Gastrocnemius medialis (tissue), 4 donors: ENCODE measurements around the gene PDZD4. TPM values are rescaled to one million over a fixed set of nuclear protein-coding genes. Genes with fewer than 3 reads are reported as not detected.

Experiments
- ATAC-seq, 2 donors: fragments of 150-250 bp; one replicate each; pipeline ENCODE4 v1.9.1; 2016
- DNase-seq, 2 donors: peaks; one replicate each; pipeline ENCODE4 v3.0.0-alpha.2; 2019
- H3K27ac ChIP-seq, 4 donors: fragments of 200-600 bp; sonication (generic); 1 replicate in 1 of 4; 2 replicates in 3 of 4; pipeline ENCODE4 v1.5.1; 2016 to 2018; ENCODE audit warnings: mild to moderate bottlenecking in 2 of 4, moderate library complexity in 1 of 4
- H3K27me3 ChIP-seq, 3 donors: fragments of 200-600 bp; sonication (generic) in 2 of 3; 1 replicate in 1 of 3; 2 replicates in 2 of 3; pipeline versions ENCODE4 v1.5.1 to v1.6.0; 2016 to 2019; ENCODE audit warnings: mild to moderate bottlenecking in 1 of 3, moderate library complexity in 1 of 3
- H3K36me3 ChIP-seq, 2 donors: fragments of 200-600 bp; sonication (generic) in 1 of 2; one replicate each; pipeline ENCODE4 v1.5.1; 2017 to 2018
- H3K4me1 ChIP-seq, 2 donors: fragments of 200-600 bp; sonication (generic) in 1 of 2; one replicate each; pipeline ENCODE4 v1.5.1; 2016 to 2017; ENCODE audit warnings: mild to moderate bottlenecking in 2 of 2
- H3K4me3 ChIP-seq, 4 donors: fragments of 200-600 bp; sonication (generic) in 3 of 4; 1 replicate in 1 of 4; 2 replicates in 3 of 4; pipeline ENCODE4 v1.5.1; 2016 to 2019; ENCODE audit warnings: mild to moderate bottlenecking in 2 of 4
- H3K9me3 ChIP-seq, 3 donors: fragments of 200-600 bp; sonication (generic) in 2 of 3; 1 replicate in 1 of 3; 2 replicates in 2 of 3; pipeline ENCODE4 v1.5.1; 2016 to 2019
- POLR2A ChIP-seq, 2 donors: fragments of 450-650 bp; IDR thresholded peaks; one replicate each; pipeline ENCODE4 v1.6.1; 2017; ENCODE audit warnings: antibody characterized with exemption in 2 of 2, mild to moderate bottlenecking in 2 of 2, moderate library complexity in 2 of 2
- in situ Hi-C, 4 donors: fragments of 200-750 bp; cut with MboI; loops; one replicate each; pipeline versions ENCODE4 v1.15.0 to v1.8.0; 2017; ENCODE audit warnings: low sequenced_read_pairs in 4 of 4
- intact Hi-C: fragments of 100-400 bp; cut with DNase I; formaldehyde crosslinking; loops from one replicate; pipeline ENCODE4 v1.15.1; 2023; ENCODE audit warnings: low total_unique reads
- total RNA-seq, 4 donors: library from RNA; depleted of rRNA; stranded (reverse); fragments of >200 nt; gene quantifications; one replicate each; pipeline versions ENCODE4 v1.1.0 to v1.2.3, GENCODE V29; 2016
- TF ChIP-seq, protein P1 (sequence below), 5 experiments: fragments of 450-650 bp in 3 of 5; fragments of 200-600 bp in 2 of 5; sonication (generic) in 2 of 5; IDR thresholded peaks in 4 of 5; conservative IDR thresholded peaks in 1 of 5; 1 replicate in 4 of 5; 2 replicates in 1 of 5; pipeline ENCODE4 v1.5.1; 2016 to 2019; ENCODE audit warnings: antibody characterized with exemption in 5 of 5, mild to moderate bottlenecking in 3 of 5, moderate library complexity in 3 of 5

Gene PDZD4
- total RNA-seq, 4 donors from 2014 or later = 0.59 to 2.2 (median 1.4) TPM

DNA sequence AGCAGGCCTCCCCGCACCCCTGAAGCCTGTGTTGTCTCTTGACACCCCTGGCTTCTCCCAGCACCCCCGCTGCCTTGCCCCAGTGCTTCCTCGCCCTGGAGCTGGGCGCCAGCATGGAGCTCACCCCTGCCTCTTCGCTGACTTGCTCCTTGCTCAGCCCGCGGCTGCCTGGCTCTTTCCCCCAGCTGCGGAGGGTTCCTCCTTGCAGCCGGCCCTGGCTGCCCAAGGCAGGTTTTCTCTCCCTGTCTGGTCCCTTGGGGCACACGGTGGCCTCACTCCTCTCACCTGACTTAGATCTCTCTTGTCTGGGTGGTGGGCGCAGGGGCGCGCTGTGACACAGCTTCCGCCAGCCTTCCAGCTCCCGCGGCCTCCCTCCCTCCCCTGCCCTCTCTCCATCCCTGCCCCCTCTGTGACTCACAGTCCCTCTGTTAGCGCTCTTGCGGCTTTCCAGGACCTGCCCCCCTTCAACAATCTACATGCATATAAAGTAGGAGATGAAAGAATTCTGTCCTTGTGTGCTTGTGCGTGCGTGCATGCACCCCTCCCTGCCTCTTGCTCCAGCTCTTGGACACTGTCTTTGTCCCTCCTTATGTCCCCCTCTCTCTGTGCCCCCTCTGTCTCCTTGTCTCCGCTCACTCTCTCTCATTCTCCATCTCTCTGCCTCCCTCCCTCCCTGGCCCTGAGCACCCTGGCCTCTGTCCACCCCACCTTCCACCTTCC, 64.1 kb downstream of the PDZD4 start:
- TF ChIP-seq, protein P1, sequence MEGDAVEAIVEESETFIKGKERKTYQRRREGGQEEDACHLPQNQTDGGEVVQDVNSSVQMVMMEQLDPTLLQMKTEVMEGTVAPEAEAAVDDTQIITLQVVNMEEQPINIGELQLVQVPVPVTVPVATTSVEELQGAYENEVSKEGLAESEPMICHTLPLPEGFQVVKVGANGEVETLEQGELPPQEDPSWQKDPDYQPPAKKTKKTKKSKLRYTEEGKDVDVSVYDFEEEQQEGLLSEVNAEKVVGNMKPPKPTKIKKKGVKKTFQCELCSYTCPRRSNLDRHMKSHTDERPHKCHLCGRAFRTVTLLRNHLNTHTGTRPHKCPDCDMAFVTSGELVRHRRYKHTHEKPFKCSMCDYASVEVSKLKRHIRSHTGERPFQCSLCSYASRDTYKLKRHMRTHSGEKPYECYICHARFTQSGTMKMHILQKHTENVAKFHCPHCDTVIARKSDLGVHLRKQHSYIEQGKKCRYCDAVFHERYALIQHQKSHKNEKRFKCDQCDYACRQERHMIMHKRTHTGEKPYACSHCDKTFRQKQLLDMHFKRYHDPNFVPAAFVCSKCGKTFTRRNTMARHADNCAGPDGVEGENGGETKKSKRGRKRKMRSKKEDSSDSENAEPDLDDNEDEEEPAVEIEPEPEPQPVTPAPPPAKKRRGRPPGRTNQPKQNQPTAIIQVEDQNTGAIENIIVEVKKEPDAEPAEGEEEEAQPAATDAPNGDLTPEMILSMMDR (IDR thresholded peaks at IDR 0.05 in 4 of 5, conservative IDR thresholded peaks at IDR 0.05 in 1 of 5) = no peak
- TF ChIP-seq POLR2A (IDR thresholded peaks at IDR 0.05) = no peak
- in situ Hi-C loops = no loop called here

DNA sequence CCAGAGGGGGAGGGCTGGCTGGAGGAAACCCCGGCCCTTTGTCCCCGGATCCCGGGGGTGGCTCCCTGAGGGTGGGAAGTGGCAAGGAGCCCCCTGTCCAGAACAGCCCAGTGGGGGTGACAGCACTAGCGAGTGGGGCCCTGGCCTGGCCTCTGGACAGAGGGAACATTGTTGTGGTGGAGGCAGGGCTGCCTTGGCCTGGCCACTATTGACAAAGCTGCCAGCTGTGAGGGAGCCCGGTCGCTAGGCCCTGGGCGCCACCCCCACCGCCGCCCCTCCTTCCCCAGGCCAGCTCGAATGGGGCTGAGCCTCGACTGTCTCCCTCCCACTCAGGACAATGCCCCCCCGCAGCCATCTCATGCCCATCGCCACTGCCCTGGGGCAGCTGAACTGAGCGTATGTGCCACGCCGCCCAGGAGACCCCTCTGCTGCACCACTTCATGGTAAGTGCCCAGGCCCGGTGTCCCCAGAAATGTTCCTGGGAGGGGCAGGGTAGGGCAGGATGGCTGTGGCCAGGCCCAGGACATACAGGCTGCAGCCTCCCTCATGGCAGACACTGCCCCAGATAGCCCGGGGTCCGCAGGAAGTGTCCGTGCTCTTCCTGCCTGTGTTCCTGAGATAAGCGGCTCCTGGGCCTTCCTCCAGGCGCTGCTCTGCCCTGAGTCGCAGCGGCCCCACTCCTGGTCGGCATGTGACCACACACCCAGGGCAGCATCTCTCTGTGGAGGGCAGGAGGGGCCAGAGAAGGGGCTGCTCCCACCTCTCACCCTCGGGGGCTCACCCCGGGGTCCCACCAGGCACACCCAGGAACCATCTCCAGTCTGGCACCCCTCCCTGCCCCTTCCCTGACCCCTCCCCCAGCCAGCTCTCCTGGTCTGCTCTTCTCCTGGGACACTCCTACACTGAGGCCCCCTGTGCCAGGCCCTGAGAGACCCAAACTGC, 64.9 kb downstream of the PDZD4 start:
- in situ Hi-C loops = no loop called here
- DNase-seq = no peak

More for the DNA sequence above, 64.1 kb downstream of the PDZD4 start:
- ATAC-seq (no peak), DNase-seq (no peak)
- Histone ChIP-seq H3K9me3 (no peaks in the 10 kb centered on the region), H3K4me3 (no peak overlapping the region), H3K36me3 (no peaks in the 10 kb centered on the region), H3K27me3 (no peaks in the 10 kb centered on the region), H3K4me1 (no peaks in the 10 kb centered on the region), H3K27ac (no peak overlapping the region)
- intact Hi-C loops = no loop called here

GRCh38 chrX:153764786-153765137, 65.6 kb downstream of the PDZD4 start:
- intact Hi-C loops = loop anchor here (1.0 to 2.0 kb wide), 2 partner anchors 18 to 188 kb away; no protein-coding TSS in a partner anchor
- in situ Hi-C loops = no loop called here
- H3K4me1 ChIP-seq = no peaks in the 10 kb centered on the region
- no peak overlapping the region for H3K4me3 ChIP-seq
- no peak for TF ChIP-seq POLR2A (IDR thresholded peaks at IDR 0.05)
- TF ChIP-seq, protein P1 (IDR thresholded peaks at IDR 0.05 in 4 of 5, conservative IDR thresholded peaks at IDR 0.05 in 1 of 5) = no peak
- no peaks in the 10 kb centered on the region for H3K9me3 ChIP-seq
- H3K36me3 ChIP-seq = no peaks in the 10 kb centered on the region
- DNase-seq = no peak
- no peaks in the 10 kb centered on the region for H3K27me3 ChIP-seq
- ATAC-seq = no peak
- no peak overlapping the region for H3K27ac ChIP-seq

More for the DNA sequence above, 64.9 kb downstream of the PDZD4 start:
- Histone ChIP-seq H3K27ac (no peak overlapping the region), H3K36me3 (no peaks in the 10 kb centered on the region), H3K9me3 (no peaks in the 10 kb centered on the region), H3K4me1 (no peaks in the 10 kb centered on the region), H3K27me3 (no peaks in the 10 kb centered on the region), H3K4me3 (no peak overlapping the region)
- intact Hi-C loops = loop anchor here (2.0 kb wide), 1 partner anchor 187 kb away; no protein-coding TSS in a partner anchor
- TF ChIP-seq, protein P1 (IDR thresholded peaks at IDR 0.05 in 4 of 5, conservative IDR thresholded peaks at IDR 0.05 in 1 of 5) = no peak
- no peak for TF ChIP-seq POLR2A (IDR thresholded peaks at IDR 0.05)
- ATAC-seq = no peak

- Histone ChIP-seq H3K4me1 (no peaks in the 10 kb centered on the region), H3K4me3 (no peak within 1 kb of the TSS), H3K27ac (no peak within 1 kb of the TSS), H3K9me3 (no peaks in the 10 kb centered on the region), H3K36me3 (no peaks in the 10 kb centered on the region), H3K27me3 (no peaks in the 10 kb centered on the region)
- DNase-seq (peak; percentile 41 to 68), ATAC-seq (peak; percentile 62 to 84)
- no peak for TF ChIP-seq POLR2A (IDR thresholded peaks at IDR 0.05)
- TF ChIP-seq, protein P1 (IDR thresholded peaks at IDR 0.05 in 4 of 5, conservative IDR thresholded peaks at IDR 0.05 in 1 of 5) = peak; percentile 63 to 90 (median 82)
- intact Hi-C loops (loop anchor here (1.0 to 2.0 kb wide), 2 partner anchors 18 to 189 kb away; no protein-coding TSS in a partner anchor), in situ Hi-C loops (no loop called here)
These were observed 66.2 kb downstream of the PDZD4 start, which contains the start of gene PLXNB3 for GRCh38 chrX:153763989-153764755. TSS of gene PLXNB3 (plus strand) at chrX:153764249. CDS start at chrX:153765536, 1,287 bp downstream.
